ENCODE data around the gene RLF.
"Not testable (repeated sequence)": the region's sequence is repeated elsewhere in the genome, so short reads cannot be mapped to it uniquely, and the experiment has no call there.

Gene RLF

DNA sequence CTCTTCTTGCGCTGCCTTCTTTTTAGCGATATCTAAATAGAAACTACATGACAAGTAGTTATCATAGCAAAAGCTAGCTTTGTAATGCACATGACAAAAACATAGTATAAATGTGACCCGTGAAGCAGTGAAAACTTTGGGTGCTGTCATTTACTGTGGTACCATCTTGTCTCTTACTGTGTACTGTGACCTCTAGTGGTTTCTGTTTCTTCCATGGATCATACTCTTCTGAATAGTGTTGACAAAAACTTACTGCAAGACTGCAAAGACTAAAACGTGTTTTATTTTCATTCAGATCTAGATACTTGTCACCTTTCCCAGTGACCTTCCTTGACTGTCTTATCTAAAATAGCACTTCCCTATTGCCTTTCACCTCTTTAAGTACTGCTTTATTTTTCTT is 6.1 kb downstream of the RLF start:
- DNase-seq, result no peak

DNA sequence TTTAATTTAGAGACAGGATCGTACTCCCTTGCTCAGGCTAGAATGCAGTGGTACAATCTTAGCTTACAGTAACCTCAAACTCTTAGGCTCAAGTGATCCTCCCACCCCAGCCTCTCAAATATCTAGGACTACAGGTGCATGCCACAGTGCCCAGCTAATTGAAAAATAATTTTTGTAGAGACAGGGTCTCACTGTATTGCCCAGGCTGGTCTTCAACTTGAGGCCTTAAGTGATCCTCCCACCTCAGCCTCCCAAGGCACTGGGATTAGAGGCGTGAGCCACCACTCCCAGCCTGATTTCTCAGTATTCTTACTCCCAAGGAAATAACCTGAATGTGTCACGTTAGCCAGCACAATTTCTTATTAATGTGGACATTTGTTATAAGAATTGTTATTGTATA is 9.8 kb downstream of the RLF start:
- DNase-seq, result no peak

DNA sequence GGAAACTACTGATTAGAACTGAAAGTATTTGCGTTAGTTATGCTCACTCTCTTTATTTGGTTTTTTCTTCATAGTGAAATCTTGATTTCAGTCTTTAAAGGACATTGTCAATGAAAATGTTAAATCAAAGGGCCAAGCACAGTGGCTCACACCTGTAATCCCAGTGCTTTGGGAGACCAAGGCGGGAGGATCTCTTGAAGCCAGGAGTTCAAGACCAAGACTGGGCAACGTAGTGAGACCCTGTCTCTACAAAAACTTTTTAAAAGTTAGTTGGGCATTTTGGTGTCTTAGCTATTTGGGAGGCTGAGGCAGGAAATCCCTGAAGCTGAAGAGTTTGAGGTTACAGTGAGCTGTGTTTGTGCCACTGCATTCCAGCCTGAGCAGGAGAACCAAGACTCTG is 13.6 kb downstream of the RLF start:
- DNase-seq, result no peak

DNA sequence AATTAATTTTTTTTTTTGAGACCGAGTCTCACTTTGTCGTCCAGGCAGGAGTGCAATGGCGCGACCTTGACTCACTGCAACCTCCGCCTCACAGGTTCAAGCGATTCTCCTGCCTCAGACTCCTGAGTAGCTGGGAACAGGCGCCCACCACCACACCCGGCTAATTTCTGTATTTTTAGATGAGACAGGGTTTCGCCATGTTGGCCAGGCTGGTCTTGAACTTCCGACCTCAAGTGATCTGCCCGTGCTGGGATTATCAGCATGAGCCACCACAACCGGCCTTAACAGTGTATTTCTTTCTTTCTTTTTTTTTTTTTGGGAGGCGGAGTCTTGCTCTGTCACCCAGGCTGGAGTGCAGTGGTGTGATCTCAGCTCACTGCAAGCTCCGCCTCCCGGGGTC is 15.8 kb downstream of the RLF start:
- DNase-seq, result not testable (repeated sequence)

DNA sequence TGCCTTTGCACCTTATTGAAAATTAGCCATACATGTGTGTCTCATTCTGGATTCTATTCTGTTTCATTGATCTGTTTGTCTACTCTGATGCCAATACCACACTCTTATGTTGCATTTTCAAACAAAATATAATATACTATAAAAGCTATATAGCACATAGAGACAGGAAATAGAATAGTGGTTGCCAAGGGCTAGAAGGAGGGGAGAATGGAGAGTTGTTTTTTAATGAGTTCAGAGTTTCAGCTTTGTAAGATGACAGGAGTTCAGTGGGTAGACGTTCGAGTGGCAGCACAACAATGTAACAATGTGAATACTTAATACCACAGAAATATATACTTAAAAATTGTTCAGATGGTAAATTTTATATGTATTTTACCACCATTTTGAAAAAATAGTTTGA is 17.0 kb downstream of the RLF start:
- DNase-seq, result no peak

DNA sequence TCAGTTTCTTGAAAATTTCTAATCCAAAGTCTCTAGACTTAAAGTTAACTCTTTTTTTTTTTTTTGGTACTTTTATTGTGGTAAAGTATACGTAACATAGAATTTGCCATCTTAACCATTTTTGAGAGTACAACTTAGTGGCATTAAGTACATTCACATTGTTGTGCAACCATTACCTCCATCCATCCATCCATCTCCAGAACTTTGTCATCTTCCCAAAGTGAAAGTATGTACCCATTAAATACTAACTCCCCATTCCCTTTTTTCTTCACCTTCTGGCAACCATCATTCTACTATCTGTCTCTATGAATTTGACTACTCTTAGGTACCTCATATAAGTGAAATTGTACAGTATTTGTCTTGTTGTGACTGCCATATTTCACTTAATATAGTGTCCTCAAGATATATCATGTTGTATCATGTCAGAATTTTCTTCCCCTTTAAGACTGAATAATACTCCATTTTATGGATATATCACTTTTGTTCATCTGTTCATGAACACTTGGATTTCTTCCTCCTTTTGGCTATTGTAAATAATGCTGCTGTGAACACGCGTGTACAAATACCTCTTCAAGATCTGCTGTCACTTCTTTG is 18.4 kb downstream of the RLF start:
- DNase-seq, result no peak

DNA sequence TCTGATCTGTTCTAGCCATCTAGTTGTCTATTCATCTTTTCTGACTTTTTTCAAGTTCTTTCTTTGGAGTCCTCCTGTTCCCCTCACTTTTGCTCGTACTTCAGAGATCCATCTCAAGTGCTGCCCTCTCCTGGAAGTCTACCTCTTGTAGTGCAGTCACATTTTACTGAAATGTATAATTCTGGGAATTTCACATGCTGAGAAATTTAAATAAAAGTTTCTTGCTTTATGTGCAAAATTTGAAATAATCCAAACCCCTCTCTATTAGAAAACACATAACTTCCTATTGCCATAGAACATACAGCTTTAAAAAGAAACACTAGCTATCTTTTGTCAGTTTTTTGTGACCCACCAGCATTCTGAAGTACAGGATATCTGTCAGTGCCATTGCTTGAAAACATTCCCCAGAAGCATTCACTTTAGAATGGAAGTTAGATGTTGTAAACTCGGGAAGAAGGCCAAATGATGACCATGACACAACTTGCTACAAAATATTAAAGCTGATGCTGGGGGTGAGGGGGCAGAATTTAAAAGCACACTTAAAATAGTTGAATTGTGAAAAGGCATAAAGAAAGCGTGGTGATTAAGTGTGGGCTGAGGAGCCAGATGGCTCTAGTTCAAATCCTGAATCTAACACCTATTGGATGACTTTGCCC is 22.0 kb downstream of the RLF start:
- DNase-seq, result no peak

DNA sequence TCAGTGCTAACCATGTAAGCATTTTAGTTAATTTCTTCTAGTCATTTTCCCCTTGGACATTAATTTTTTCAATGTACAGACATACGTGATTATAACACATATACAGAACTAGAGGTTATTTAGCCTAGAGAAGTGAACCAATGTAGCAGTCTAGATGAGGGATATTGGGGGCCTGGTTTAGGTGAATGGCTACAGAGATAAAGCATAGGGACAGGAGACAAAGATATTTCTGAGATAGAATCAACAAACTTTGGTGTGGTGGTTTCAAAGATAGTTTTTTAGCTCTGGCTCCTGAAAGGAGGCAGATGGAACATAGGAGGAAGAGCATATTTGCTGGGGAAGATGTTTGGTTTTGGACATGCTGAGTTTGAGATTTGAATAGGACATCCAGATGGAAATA is 23.0 kb downstream of the RLF start:
- DNase-seq, result no peak

DNA sequence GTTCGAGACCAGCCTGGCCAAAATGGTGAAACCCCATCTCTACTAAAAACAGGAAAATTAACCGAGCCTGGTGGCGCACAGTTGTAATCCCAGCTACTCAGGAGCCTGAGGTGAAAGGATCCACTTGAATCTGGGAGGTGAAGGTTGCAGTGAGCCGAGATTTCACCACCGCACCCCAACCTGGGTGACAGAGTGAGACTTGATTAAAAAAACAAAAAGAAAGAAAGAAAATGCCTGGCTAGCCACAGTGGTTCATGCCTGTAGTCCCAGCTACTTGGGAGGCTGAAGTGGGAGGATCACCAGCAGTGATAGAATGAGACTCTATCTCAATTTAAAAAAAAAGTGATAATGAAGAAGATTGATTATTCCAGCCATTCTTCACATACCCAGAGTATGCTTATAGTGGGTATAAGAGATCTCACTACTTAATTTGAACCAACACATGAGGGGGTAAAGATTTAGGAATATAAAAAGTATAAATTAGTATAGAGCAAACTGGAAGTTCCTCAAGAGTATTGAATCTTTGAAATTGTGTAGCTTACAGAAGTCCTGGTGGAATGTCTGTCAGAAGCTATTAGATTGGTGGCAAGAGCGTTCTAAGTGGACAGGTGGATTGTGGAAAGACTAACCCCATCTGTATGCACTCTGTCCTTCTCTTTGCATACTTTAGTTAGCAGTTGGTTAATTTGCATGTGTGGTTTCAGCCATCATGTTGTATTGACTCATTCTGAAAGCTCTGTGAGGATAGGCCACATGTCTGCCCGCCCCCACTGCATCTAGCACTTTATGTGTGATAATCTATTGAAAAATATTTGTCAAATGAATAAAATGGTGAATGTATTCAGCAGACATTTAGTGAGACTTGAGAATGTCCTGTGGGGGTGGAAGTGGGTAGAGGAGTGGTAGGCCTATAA is 25.0 kb downstream of the RLF start:
- DNase-seq, result peak; percentile 62

DNA sequence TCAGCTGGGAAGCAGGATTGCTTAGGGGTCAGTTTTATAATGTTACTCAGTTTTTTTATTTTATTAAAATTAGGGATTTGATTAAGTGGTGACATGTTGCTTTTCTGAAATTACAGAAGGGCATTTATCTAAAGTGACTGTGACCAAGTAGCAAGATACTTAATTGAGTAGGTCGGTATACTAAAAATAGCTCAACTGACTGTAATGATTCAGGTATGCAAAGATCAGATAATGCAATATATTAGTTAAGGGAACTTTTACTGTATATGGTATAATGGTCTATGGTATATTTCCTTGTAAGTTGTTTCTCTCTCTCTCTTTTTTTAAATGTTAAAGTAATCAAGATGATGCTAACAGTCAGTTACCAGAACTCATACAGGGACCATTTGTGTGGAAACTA is 26.2 kb downstream of the RLF start:
- DNase-seq, result no peak

DNA sequence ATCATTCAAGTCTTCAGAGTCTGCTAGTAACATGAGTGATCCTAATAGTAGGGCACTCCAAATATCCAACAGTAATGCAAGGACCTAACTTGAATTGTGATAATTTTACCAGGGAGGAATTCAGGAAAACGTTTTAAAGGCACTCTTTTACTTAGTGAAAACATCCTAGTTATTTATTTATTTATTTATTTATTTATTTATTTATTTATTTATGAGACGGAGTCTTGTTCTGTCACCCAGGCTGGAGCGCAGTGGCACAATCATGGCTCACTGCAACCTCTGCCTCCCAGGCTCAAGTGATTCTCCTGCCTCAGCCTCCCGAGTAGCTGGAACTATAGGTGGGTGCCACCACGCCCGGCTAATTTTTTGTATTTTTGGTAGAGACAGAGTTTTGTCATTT is 33.5 kb downstream of the RLF start:
- DNase-seq, result not testable (repeated sequence)

DNA sequence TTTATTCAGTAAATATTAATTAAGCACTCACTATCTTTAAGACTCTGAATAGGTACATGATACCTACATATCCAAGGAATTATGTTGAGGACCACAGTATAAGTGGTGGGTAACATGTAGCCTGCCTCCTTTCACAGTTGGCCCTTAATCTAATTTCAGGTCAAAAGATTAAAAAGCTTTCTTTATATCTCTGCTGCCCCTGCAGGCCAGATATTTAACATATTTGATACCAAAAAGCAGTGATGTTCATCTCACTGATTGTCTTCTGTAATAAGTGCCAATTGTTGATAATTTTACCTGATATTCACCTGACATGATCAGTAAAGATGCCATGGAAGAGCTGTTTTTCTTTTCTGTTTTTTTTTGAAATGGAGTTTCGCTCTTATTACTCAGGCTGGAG is 36.5 kb downstream of the RLF start:
- DNase-seq, result no peak

DNA sequence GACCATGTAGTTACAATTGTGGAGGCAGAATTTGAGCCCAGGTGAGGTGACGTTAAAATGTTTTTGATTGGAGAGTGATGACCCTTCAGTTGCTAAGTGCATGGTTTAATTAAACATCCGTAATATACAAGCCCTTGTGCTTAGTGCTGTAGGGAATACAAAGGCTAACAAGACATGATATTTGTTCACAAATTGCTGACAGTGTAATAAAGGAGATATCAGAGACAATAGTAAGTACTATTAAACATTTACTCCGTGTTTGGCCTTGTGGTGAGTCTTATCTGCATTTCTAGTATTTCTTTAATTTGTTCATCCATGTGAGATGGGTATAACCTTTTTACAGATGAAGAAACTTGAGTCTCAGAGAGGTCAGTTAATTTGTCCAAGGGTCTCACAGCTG is 37.9 kb downstream of the RLF start:
- DNase-seq, result no peak

DNA sequence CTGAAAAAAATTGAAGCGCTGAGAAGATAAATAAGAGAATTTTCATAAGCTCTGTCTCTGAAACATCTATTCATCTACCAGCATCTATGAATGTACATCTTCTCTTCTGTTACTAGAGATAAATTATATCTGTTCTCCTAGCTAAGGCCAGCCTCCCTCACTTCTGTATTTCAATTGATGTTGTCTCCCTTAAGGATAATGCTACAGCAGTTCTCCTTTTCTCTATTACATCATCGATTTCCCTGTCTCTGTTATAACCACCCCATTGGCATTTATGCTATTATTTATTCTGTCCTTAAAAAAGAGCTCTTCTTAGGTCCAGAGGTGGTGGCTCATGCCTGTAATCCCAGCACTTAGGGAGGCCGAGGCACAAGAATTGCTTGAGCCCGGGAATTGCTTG is 43.7 kb downstream of the RLF start:
- no peak for DNase-seq

DNA sequence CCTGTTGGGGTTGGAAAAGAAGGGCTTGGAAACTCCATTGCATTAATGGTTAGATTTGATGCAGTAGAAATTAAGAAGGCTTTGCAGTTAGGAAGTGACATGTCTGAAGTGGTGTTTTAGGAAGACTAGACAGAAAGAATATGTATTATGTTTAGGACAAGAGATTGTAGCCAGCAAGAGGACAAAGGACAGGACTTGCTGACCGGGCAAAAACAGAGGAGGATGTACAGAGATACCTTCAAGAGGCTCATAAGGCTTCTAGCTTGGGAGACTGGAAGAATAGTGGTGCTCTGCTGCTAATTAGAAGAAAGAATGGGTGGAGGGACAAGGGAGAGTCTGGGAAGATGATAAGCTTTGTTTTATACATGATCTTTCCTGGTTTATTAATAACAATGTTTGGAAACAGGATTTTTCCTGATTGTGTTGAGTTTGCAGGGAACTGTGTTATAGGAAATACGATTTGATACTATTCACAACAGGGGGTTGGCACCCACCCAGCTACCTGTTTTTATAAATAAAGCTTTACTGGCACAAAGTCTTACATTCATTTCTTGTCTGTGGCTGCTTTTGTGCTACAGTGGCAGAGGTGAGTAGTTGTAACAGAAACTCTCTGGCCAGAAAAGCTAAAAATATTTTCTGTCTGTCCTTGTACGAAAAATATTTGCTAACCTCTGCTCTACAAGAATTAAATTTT is 49.5 kb downstream of the RLF start:
- DNase-seq, result no peak

DNA sequence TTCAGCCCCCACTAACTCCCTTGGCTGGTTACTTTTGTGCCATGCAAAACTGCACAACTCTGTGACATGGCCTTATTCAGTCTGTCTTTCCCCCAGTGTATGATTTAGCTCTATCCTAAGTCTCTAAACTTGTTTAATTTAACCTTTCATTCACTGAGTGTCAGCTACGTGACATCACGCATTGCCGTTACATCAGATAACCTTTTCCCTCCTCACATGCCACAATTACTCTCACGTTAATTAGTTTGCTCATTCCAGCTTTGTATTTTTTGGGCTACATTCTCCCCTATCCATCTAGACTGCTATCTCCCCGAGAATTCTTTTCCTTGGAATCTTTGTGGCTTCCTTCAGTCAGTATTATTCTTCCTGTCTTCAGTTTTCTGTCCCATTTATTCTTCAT is 57.1 kb downstream of the RLF start:
- no peak for DNase-seq

DNA sequence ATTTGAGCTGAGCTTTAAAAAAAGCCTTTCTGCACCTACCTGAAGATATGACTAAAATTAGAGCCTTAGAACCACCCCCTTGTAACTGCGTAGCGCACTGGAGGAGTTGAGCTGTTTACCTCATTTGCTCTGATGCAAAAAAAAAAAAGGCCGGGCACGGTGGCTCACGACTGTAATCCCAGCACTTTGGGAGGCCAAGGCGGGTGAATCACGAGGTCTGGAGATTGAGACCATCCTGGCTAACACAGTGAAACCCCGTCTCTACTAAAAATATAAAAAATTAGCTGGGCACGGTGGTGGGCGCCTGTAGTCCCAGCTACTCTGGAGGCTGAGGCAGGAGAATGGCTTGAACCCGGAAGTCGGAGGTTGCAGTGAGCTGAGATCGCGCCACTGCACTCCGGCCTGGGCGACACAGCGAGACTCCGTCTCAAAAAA is 60.3 kb downstream of the RLF start:
- not testable (repeated sequence) for DNase-seq

DNA sequence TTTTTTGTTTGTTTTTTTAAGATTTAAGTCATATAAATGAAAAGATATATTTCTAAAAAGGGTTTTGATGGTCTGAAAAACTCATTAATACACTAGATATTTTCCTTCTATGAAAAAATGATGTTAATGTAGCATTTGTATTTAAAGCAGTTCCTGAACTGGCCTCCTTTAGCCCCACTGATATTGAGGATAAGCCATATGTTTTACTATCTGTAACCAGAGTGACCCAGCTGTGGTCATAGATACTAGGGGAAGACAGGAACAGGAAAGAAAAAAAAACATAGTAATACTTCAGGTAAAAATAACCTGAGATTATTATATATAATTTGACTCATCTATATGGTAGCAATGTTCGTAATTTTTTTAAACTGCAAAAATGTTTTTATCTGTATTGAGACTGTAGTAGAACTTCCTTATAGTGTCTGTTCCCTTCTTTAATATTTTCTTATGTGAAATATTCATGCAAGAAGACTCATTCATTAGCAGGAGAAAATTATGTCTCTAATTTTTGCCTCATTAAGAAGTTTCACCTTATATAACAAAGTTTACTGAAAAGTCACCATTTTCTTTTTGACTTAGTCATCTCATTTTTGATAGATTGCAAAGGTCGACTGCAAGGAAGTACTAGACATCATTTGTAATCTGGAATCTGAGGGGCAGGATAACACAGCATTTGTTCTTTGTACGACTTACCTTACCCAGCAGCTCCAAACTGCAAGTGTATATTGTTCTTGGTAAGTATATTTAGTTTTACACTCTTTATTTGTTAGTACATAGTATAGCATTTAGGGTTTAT is 61.0 kb downstream of the RLF start:
- no peak for DNase-seq

DNA sequence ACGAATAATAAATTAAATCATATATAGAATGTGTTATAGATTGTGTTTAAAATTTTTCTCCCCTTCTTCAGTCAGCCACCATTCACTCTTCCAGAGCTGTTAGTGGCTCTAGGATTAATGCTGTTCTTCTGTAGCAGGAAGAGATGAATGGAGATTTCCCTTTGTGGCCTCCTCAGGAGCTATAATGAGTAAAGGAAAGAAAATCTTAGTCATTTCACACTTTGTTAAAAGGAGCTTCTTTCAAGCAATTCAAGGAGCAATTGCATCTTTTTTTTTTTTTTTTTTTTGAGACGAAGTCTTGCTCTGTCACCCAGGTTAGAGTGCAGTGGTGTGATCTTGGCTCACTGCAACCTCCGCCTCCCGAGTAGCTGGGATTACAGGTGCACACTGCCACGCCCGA is 62.9 kb downstream of the RLF start:
- no peak for DNase-seq

DNA sequence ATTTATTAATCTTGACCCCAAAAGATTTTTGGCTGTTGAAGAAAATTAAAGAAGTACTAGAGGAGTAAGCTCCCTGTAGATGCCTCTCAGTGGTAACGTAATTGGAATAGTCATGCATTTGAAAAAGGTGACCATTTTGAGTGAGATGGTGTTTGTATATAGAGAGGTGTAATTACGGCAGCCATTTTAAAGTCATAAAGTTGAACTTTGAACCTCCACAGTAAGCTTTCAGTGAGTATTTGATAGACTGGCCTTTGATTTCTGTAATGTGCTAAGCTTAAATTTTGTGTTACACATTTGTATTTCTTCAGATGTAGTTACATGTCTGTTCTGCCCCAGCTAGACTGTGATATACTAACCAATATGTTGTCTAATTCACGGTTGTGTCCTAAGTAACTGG is 65.0 kb downstream of the RLF start:
- no peak for DNase-seq

DNA sequence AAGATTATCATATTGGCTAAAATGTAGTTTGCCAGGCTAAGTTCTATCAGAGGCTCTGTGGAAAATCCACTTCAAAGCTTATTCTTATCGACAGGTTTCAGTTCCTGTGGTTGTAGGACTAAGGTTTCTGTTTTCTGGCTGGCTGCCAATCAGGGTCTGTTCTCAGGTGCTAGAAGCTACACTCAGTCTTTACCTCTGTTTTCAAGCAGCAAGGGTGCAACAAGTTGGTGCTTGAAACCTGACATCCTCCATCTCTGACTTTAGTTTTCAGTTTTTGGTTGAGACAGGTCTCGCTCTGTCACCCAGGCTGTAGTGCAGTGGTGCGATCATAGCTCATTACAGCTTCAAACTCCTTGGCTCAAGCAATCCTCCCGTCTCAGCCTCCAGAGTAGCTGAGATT is 71.3 kb downstream of the RLF start:
- peak; percentile 78 for DNase-seq

DNA sequence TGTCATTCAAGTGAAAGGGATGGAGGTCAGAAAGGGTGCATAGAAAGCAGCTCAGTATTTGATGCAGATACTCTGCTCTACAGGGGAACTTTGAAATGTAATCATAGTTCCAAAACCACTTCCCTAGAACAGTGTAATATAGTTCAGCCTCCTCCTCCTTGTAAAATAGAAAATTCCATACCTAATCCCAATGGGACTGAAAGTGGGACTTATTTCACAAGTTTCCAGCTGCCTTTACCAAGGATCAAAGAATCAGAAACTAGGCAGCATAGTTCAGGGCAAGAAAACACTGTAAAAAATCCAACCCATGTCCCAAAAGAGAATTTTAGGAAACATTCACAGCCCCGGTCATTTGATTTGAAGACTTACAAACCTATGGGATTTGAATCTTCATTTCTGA is 78.4 kb downstream of the RLF start:
- no peak for DNase-seq

DNA sequence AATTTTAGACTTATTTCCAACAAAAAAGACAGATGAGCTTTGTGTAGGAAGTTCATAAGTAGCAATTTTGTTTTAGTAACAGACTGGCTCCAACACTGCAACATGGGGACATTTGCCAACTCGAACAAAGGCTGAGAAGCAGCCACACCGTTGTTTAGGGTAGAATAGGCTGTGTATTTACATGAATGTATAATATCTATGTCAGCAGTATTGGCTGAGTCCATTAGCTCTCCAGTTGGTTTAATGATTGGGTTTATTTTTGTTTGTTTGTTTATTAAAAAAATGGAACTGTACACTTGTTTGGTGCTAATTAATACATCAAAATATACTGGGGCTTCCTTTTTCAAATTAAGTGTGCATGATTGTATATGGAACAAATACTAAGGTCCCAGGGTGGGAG is 79.2 kb downstream of the RLF start:
- DNase-seq, result no peak

Measured in stimulated activated CD8-positive, alpha-beta memory T cell treated with anti-CD3 and anti-CD28 coated beads, Interleukin-4, amount 100 ng/mL, for 48 hours (primary cell).